Measurements from ENCODE around the gene PDE11A.
"Not testable (repeated sequence)": the region's sequence is repeated elsewhere in the genome, so short reads cannot be mapped to it uniquely, and the experiment has no call there.

PDE11A gene

GRCh38 chr2:177843188-177843587, 229.4 kb downstream of the PDE11A start:
- Histone ChIP-seq H3F3A (ENCODE audit: insufficient read depth) (no peaks in the 10 kb centered on the region), H3K4me2 (ENCODE audit: low read depth, low read length, poor library complexity, severe bottlenecking) (no peak overlapping the region), H3K27ac (ENCODE audit: low read depth, low read length) (no peak overlapping the region), H3K79me2 (ENCODE audit: insufficient read depth, low read length) (no peaks in the 10 kb centered on the region), H4K20me1 (ENCODE audit: low read depth, low read length) (no peaks in the 10 kb centered on the region), H2AFZ (ENCODE audit: low read depth, low read length, severe bottlenecking) (no peak overlapping the region), H3K4me3 (ENCODE audit: insufficient read depth, low read length, poor library complexity, severe bottlenecking) (no peak overlapping the region), H3K9me2 (replicated peaks; ENCODE audit: insufficient read depth, low read length) (no peaks in the 10 kb centered on the region; the same call in 1 of the 2 replicates), H3K9ac (ENCODE audit: low read length) (no peak overlapping the region), H3K27me3 (ENCODE audit: low read length) (no peaks in the 10 kb centered on the region), H3K9me3 (ENCODE audit: insufficient read depth, low read length) (no peaks in the 10 kb centered on the region), H3K36me3 (ENCODE audit: low read length) (no peaks in the 10 kb centered on the region)
- TF ChIP-seq EZH2phosphoT487 (conservative IDR thresholded peaks at IDR 0.05; ENCODE audit: low read length) (no peak), CTCF (IDR thresholded peaks at IDR 0.05; ENCODE audit: insufficient read depth, low read length, poor library complexity, severe bottlenecking) (no peak)

- Histone ChIP-seq H2AFZ (ENCODE audit: low read depth, low read length, severe bottlenecking) (no peak overlapping the region), H3F3A (ENCODE audit: insufficient read depth) (no peaks in the 10 kb centered on the region), H3K79me2 (ENCODE audit: insufficient read depth, low read length) (no peaks in the 10 kb centered on the region), H3K9me3 (ENCODE audit: insufficient read depth, low read length) (no peaks in the 10 kb centered on the region), H3K36me3 (ENCODE audit: low read length) (no peaks in the 10 kb centered on the region), H3K27me3 (ENCODE audit: low read length) (no peaks in the 10 kb centered on the region), H4K20me1 (ENCODE audit: low read depth, low read length) (no peaks in the 10 kb centered on the region), H3K4me2 (ENCODE audit: low read depth, low read length, poor library complexity, severe bottlenecking) (no peak overlapping the region), H3K27ac (ENCODE audit: low read depth, low read length) (no peak overlapping the region), H3K4me3 (ENCODE audit: insufficient read depth, low read length, poor library complexity, severe bottlenecking) (no peak overlapping the region), H3K9me2 (replicated peaks; ENCODE audit: insufficient read depth, low read length) (no peaks in the 10 kb centered on the region; the same call in 1 of the 2 replicates), H3K9ac (ENCODE audit: low read length) (no peak overlapping the region)
- TF ChIP-seq CTCF (IDR thresholded peaks at IDR 0.05; ENCODE audit: insufficient read depth, low read length, poor library complexity, severe bottlenecking) (no peak), EZH2phosphoT487 (conservative IDR thresholded peaks at IDR 0.05; ENCODE audit: low read length) (no peak)
Observed at GRCh38 chr2:177842243-177842642, 230.3 kb downstream of the PDE11A start.

- H3K4me2 ChIP-seq (ENCODE audit: low read depth, low read length, poor library complexity, severe bottlenecking); H3K9me3 ChIP-seq (ENCODE audit: insufficient read depth, low read length); H3K4me3 ChIP-seq (ENCODE audit: insufficient read depth, low read length, poor library complexity, severe bottlenecking); H3K27me3 ChIP-seq (ENCODE audit: low read length); H4K20me1 ChIP-seq (ENCODE audit: low read depth, low read length); H3K27ac ChIP-seq (ENCODE audit: low read depth, low read length); H3K79me2 ChIP-seq (ENCODE audit: insufficient read depth, low read length); H3K36me3 ChIP-seq (ENCODE audit: low read length); H3K9me2 ChIP-seq (replicated peaks; ENCODE audit: insufficient read depth, low read length); H3K9ac ChIP-seq (ENCODE audit: low read length); H3F3A ChIP-seq (ENCODE audit: insufficient read depth); H2AFZ ChIP-seq (ENCODE audit: low read depth, low read length, severe bottlenecking): not testable (repeated sequence)
Observed at GRCh38 chr2:177835418-177836204, 237.0 kb downstream of the PDE11A start.

- no peaks in the 10 kb centered on the region for H3F3A ChIP-seq (ENCODE audit: insufficient read depth)
- TF ChIP-seq EZH2phosphoT487 (conservative IDR thresholded peaks at IDR 0.05; ENCODE audit: low read length) (no peak), CTCF (IDR thresholded peaks at IDR 0.05; ENCODE audit: insufficient read depth, low read length, poor library complexity, severe bottlenecking) (no peak)
- H3K79me2 ChIP-seq (ENCODE audit: insufficient read depth, low read length) = no peaks in the 10 kb centered on the region
- no peak overlapping the region for H3K4me2 ChIP-seq (ENCODE audit: low read depth, low read length, poor library complexity, severe bottlenecking)
- H3K9ac ChIP-seq (ENCODE audit: low read length) = no peak overlapping the region
- no peaks in the 10 kb centered on the region for H3K36me3 ChIP-seq (ENCODE audit: low read length)
- no peaks in the 10 kb centered on the region for H4K20me1 ChIP-seq (ENCODE audit: low read depth, low read length)
- H3K27me3 ChIP-seq (ENCODE audit: low read length) = no peaks in the 10 kb centered on the region
- no peak overlapping the region for H3K4me3 ChIP-seq (ENCODE audit: insufficient read depth, low read length, poor library complexity, severe bottlenecking)
- no peak overlapping the region for H2AFZ ChIP-seq (ENCODE audit: low read depth, low read length, severe bottlenecking)
- H3K27ac ChIP-seq (ENCODE audit: low read depth, low read length) = no peak overlapping the region
- H3K9me2 ChIP-seq (replicated peaks; ENCODE audit: insufficient read depth, low read length) = no peaks in the 10 kb centered on the region
- no peaks in the 10 kb centered on the region for H3K9me3 ChIP-seq (ENCODE audit: insufficient read depth, low read length)
Observed at GRCh38 chr2:177832611-177833433, 239.8 kb downstream of the PDE11A start.

Data from SU-DHL-6 (cell line).